Endothelial cell of umbilical vein (primary cell): ENCODE measurements around the gene CAPG. TPM values are rescaled to one million over a fixed set of nuclear protein-coding genes. Genes with fewer than 3 reads are reported as not detected.

Source experiments
- BruUV-seq: library from RNA; stranded (reverse); fragments of 400-500 nt; replicated peaks from 2 replicates; lab custom pipeline; 2021; lab: Mats Ljungman, UMichigan
- CTCF ChIA-PET: fragments of 300-600, 350-600 bp; sonication (Branson Sonifier 250); formaldehyde crosslinking; loops from one replicate; lab custom pipeline; 2021; ENCODE audit warnings: antibody characterized with exemption, inconsistent platforms; lab: Charles Lee
- POLR2A ChIA-PET: fragments of 300-600, 350-600 bp; sonication (Branson Sonifier 250); formaldehyde crosslinking; loops from one replicate; lab custom pipeline; 2021; ENCODE audit warnings: antibody characterized with exemption, inconsistent platforms; lab: Charles Lee
- DNase-seq: peaks from one replicate; pipeline ENCODE4 v3.0.0-alpha.2; 2011; ENCODE audit warnings: low read depth, low spot score
- FAIRE-seq: peaks from 2 replicates; lab custom pipeline; 2011; peaks lifted over from hg19 to GRCh38; lab: Jason Lieb, UNC
- H2AFZ ChIP-seq: 2 replicates; pipeline ENCODE4 v1.6.0; 2012; ENCODE audit warnings: low read depth, low read length, control low read depth, inconsistent platforms
- H3K27ac ChIP-seq: 2 replicates; pipeline ENCODE4 v1.5.1; 2011; ENCODE audit warnings: low read depth, mild to moderate bottlenecking, control low read depth, low read length, moderate library complexity; ENCODE audit not compliant: insufficient read depth
- H3K27me3 ChIP-seq, 2 experiments: 2 replicates each; pipeline versions ENCODE4 v1.6.0 to v1.6.1; 2011; ENCODE audit warnings: low read length in 2 of 2, mixed read lengths in 1 of 2; ENCODE audit not compliant: control insufficient read depth in 2 of 2, insufficient read depth in 2 of 2
- H3K36me3 ChIP-seq, 2 experiments: 2 replicates in 1 of 2; 3 replicates in 1 of 2; pipeline ENCODE4 v1.5.1; 2011; ENCODE audit warnings: low read length in 2 of 2, mild to moderate bottlenecking in 1 of 2, moderate library complexity in 1 of 2; ENCODE audit not compliant: control insufficient read depth in 2 of 2, insufficient read depth in 2 of 2; ENCODE audit errors: extremely low read depth in 1 of 2
- H3K4me1 ChIP-seq: 3 replicates; pipeline ENCODE4 v1.5.1; 2011; ENCODE audit warnings: mild to moderate bottlenecking, low read length; ENCODE audit not compliant: control insufficient read depth, insufficient read depth; ENCODE audit errors: extremely low read depth
- H3K4me2 ChIP-seq: 2 replicates; pipeline ENCODE4 v1.6.1; 2011; ENCODE audit warnings: low read length, control low read depth, mixed read lengths; ENCODE audit not compliant: insufficient read depth
- H3K4me3 ChIP-seq, 3 experiments: fragments of 200-600 bp in 1 of 3; sonication (generic), shearing (Covaris generic) in 1 of 3; replicated peaks in 1 of 3; 2 replicates each; pipeline ENCODE4 v1.5.1; 2011 to 2016; ENCODE audit warnings: control low read depth in 3 of 3, low read length in 3 of 3, mild to moderate bottlenecking in 2 of 3, inconsistent platforms in 1 of 3, low read depth in 1 of 3, moderate library complexity in 1 of 3; ENCODE audit not compliant: insufficient read depth in 1 of 3
- H3K79me2 ChIP-seq: 2 replicates; pipeline ENCODE4 v1.6.0; 2012; ENCODE audit warnings: low read length, inconsistent platforms; ENCODE audit not compliant: control insufficient read depth, insufficient read depth
- H3K9ac ChIP-seq: replicated peaks from 2 replicates; pipeline ENCODE3; 2011; ENCODE audit warnings: low read length, control low read depth; ENCODE audit not compliant: insufficient read depth; ENCODE audit errors: extremely low read depth
- H3K9me1 ChIP-seq: replicated peaks from 3 replicates; pipeline ENCODE4 v1.6.0; 2011; ENCODE audit warnings: mild to moderate bottlenecking, low read length; ENCODE audit not compliant: control insufficient read depth, insufficient read depth; ENCODE audit errors: extremely low read depth
- H3K9me3 ChIP-seq: replicated peaks from 2 replicates; pipeline ENCODE4 v1.5.1; 2012; ENCODE audit warnings: low read length, inconsistent platforms; ENCODE audit not compliant: control insufficient read depth, insufficient read depth
- H4K20me1 ChIP-seq: replicated peaks from 2 replicates; pipeline ENCODE3; 2011; ENCODE audit warnings: mild to moderate bottlenecking, low read length; ENCODE audit not compliant: control insufficient read depth, insufficient read depth; ENCODE audit errors: extremely low read depth
- CTCF ChIP-seq, 2 donors: IDR thresholded peaks; 1 replicate in 1 of 2; 2 replicates in 1 of 2; pipeline ENCODE4 v1.5.1; 2011; ENCODE audit warnings: low read length in 2 of 2, mild to moderate bottlenecking in 2 of 2, moderate library complexity in 2 of 2, control low read depth in 1 of 2, inconsistent platforms in 1 of 2, low read depth in 1 of 2; ENCODE audit not compliant: insufficient read depth in 1 of 2; ENCODE audit errors: extremely low read depth in 1 of 2
- EZH2 ChIP-seq: IDR thresholded peaks from 2 replicates; pipeline ENCODE4 v1.6.1; 2012; ENCODE audit warnings: borderline replicate concordance, low read depth, mild to moderate bottlenecking, moderate library complexity, low read length, inconsistent platforms; ENCODE audit not compliant: severe bottlenecking
- FOS ChIP-seq: IDR thresholded peaks from 2 replicates; pipeline ENCODE4 v1.6.1; 2011; ENCODE audit warnings: mild to moderate bottlenecking, low read length, moderate library complexity, borderline replicate concordance; ENCODE audit not compliant: insufficient read depth
- GATA2 ChIP-seq: IDR thresholded peaks from 2 replicates; pipeline ENCODE4 v1.7.0; 2011; ENCODE audit warnings: low read depth, mild to moderate bottlenecking, moderate library complexity, mixed read lengths, low read length; ENCODE audit not compliant: insufficient read length, insufficient read depth
- JUN ChIP-seq: IDR thresholded peaks from 2 replicates; pipeline ENCODE4 v1.6.1; 2011; ENCODE audit warnings: borderline replicate concordance, low read depth; ENCODE audit not compliant: insufficient read length, insufficient read depth
- MAX ChIP-seq: IDR thresholded peaks from 2 replicates; pipeline ENCODE4 v1.6.1; 2011; ENCODE audit not compliant: insufficient read depth, insufficient read length
- MYC ChIP-seq: IDR thresholded peaks from one replicate; pipeline ENCODE4 v1.6.1; 2011; ENCODE audit warnings: mild to moderate bottlenecking, low read depth, low read length
- POLR2A ChIP-seq: IDR thresholded peaks from 2 replicates; pipeline ENCODE4 v1.6.1; 2012; ENCODE audit warnings: low read depth, mild to moderate bottlenecking, control low read depth, low read length
- POLR2AphosphoS5 ChIP-seq: IDR thresholded peaks from 2 replicates; pipeline ENCODE4 v1.6.1; 2012; ENCODE audit warnings: low read depth, mild to moderate bottlenecking, control low read depth, low read length, moderate library complexity; ENCODE audit not compliant: insufficient read depth
- dilution Hi-C: fragments of 300-500 bp; cut with MboI; formaldehyde crosslinking; loops from one replicate; pipeline ENCODE4 v1.15.0; 2019; ENCODE audit warnings: low sequenced_read_pairs; ENCODE audit not compliant: extremely low pct_ligation_motif_present
- intact Hi-C: fragments of 100-400 bp; cut with micrococcal nuclease; formaldehyde crosslinking; loops from one replicate; pipeline ENCODE4 v1.10.0; 2022
- polyA plus RNA-seq, 4 experiments: library from polyadenylated mRNA; depleted of rRNA in 3 of 4; stranded (reverse) in 3 of 4; unstranded in 1 of 4; fragments of >200 nt; gene quantifications; 2 replicates each; pipeline versions ENCODE4 v1.2.1 to v1.2.3, GENCODE V29; 2011 to 2012; ENCODE audit warnings: missing spikeins in 1 of 4
- total RNA-seq: library from RNA; stranded (reverse); gene quantifications from 2 replicates; pipeline ENCODE4 v1.2.3, GENCODE V29; 2021

Gene CAPG
- total and polyA plus RNA-seq, 2 donors (not counting 3 experiments of a cell fraction or from before 2014, with no cell fraction given), result 107 to 115 TPM

DNA sequence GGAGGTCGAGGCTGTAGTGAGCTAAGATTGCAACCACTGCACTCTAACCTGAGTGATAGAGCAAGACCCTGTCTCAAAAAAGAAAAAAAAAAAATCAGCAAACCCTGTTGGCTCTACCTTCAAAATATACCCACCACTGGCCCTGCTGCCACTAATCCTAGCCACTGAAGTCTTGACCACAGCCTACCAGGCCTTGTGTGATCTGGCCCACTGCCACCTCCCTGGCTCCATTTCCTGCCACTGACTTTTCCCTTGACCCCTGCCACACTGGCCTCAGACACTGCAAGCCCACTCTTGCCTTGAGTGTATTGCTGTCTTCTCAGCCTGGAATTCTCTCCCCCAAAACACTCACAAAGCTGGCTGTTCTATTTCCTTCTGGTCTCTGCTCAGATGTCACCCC lies 42.1 kb upstream of the CAPG start:
- POLR2A ChIA-PET, result no interaction called here
- Histone ChIP-seq H3K4me3 (no peak overlapping the region), H2AFZ (no peak overlapping the region), H4K20me1 (no peaks in the 10 kb centered on the region), H3K36me3 (no peaks in the 10 kb centered on the region), H3K4me2 (no peak overlapping the region), H3K79me2 (no peaks in the 10 kb centered on the region), H3K9me1 (no peaks in the 10 kb centered on the region), H3K27ac (no peak overlapping the region), H3K9ac (no peak overlapping the region), H3K9me3 (no peaks in the 10 kb centered on the region), H3K4me1 (no peaks in the 10 kb centered on the region), H3K27me3 (no peaks in the 10 kb centered on the region)
- FAIRE-seq (no peak), DNase-seq (no peak)
- CTCF ChIA-PET, result no interaction called here
- no TSS peak for BruUV-seq
- intact Hi-C loops, result no loop called here
- dilution Hi-C loops, result no loop called here
- TF ChIP-seq JUN, result no peak
- TF ChIP-seq MAX, result no peak
- no peak for TF ChIP-seq MYC
- TF ChIP-seq POLR2AphosphoS5, result no peak
- TF ChIP-seq FOS, result no peak
- no peak for TF ChIP-seq EZH2
- no peak for TF ChIP-seq GATA2

DNA sequence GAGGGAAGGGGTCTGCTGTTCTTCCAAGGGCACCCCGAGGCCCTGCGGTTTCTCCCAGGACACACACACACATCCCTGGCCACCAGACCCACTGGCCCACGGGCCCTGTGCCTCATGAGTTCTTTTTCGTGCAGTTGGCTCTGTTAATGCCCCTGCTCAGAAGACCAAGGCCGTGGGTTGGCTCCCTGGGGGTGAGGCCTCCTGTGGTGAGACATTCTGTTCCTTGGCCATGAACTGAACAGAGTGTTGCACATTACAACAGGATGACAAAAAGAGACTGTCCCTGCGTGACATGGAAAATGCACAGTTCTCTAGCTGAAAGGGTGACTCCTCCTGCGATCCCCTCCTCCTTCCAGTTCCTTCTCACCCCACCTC lies 39.0 kb upstream of the CAPG start:
- Histone ChIP-seq H3K4me1 (no peaks in the 10 kb centered on the region), H3K9ac (no peak overlapping the region), H3K9me3 (no peaks in the 10 kb centered on the region), H3K27ac (no peak overlapping the region), H2AFZ (no peak overlapping the region), H3K27me3 (no peaks in the 10 kb centered on the region), H3K9me1 (no peaks in the 10 kb centered on the region), H3K79me2 (no peaks in the 10 kb centered on the region), H4K20me1 (no peaks in the 10 kb centered on the region), H3K36me3 (no peaks in the 10 kb centered on the region), H3K4me3 (no peak overlapping the region), H3K4me2 (no peak overlapping the region)
- BruUV-seq, result no TSS peak
- FAIRE-seq (no peak), DNase-seq (no peak)
- CTCF ChIA-PET, result no interaction called here
- dilution Hi-C loops, result no loop called here
- intact Hi-C loops, result no loop called here
- no peak for TF ChIP-seq EZH2
- no peak for TF ChIP-seq JUN
- no peak for TF ChIP-seq MAX
- TF ChIP-seq MYC, result no peak
- no peak for TF ChIP-seq POLR2A
- no peak for TF ChIP-seq POLR2AphosphoS5
- no peak for TF ChIP-seq CTCF (IDR thresholded peaks at IDR 0.05; ENCODE audit: extremely low read depth in 1 of 2, insufficient read depth in 1 of 2, low read depth in 1 of 2, low read length in 2 of 2)
- POLR2A ChIA-PET, result no interaction called here
